Esophagus muscularis mucosa (tissue), 4 donors: Measurements from ENCODE around the gene SYNE1.
"Not testable (repeated sequence)": the region's sequence is repeated elsewhere in the genome, so short reads cannot be mapped to it uniquely, and the experiment has no call there.

Experiments
- EP300 ChIP-seq: sonication (generic); formaldehyde crosslinking; IDR thresholded peaks from one replicate; pipeline ENCODE4 v1.6.1; 2017; ENCODE audit warnings: antibody characterized with exemption
- POLR2AphosphoS5 ChIP-seq, 2 donors: sonication (generic); formaldehyde crosslinking; IDR thresholded peaks; one replicate each; pipeline ENCODE4 v1.6.1; 2017; ENCODE audit warnings: antibody characterized with exemption in 2 of 2
- TF ChIP-seq, protein P1 (sequence below), 3 experiments: fragments of 200-600 bp in 2 of 3; fragments of 450-650 bp in 1 of 3; sonication (generic) in 2 of 3; IDR thresholded peaks; one replicate each; pipeline ENCODE4 v1.5.1; 2017 to 2019; ENCODE audit warnings: antibody characterized with exemption in 3 of 3, mild to moderate bottlenecking in 2 of 3, moderate library complexity in 1 of 3

DNA sequence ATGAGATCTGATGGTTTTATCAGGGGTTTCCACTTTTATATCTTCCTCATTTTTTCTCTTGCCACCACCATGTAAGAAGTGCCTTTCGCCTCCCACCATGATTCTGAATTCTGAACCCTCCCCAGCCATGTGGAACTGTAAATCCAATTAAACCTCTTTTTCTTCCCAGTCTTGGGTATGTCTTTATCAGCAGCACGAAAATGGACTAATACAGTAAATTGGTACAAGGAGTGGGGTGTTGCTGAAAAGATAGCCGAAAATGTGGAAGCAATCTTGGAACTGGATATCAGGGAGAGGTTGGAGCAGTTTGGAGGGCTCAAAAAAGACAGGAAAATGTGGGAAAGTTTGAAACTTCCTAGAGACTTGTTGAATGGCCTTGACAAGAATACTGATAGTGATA is 560.9 kb downstream of the SYNE1 start:
- TF ChIP-seq, protein P1, sequence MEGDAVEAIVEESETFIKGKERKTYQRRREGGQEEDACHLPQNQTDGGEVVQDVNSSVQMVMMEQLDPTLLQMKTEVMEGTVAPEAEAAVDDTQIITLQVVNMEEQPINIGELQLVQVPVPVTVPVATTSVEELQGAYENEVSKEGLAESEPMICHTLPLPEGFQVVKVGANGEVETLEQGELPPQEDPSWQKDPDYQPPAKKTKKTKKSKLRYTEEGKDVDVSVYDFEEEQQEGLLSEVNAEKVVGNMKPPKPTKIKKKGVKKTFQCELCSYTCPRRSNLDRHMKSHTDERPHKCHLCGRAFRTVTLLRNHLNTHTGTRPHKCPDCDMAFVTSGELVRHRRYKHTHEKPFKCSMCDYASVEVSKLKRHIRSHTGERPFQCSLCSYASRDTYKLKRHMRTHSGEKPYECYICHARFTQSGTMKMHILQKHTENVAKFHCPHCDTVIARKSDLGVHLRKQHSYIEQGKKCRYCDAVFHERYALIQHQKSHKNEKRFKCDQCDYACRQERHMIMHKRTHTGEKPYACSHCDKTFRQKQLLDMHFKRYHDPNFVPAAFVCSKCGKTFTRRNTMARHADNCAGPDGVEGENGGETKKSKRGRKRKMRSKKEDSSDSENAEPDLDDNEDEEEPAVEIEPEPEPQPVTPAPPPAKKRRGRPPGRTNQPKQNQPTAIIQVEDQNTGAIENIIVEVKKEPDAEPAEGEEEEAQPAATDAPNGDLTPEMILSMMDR (IDR thresholded peaks at IDR 0.05), result not testable (repeated sequence)
- TF ChIP-seq EP300; POLR2AphosphoS5 (IDR thresholded peaks at IDR 0.05): not testable (repeated sequence)
